SK-N-SH (cell line): ENCODE results near the gene OR1J2. TPM values are rescaled to one million over a fixed set of nuclear protein-coding genes. Genes with fewer than 3 reads are reported as not detected.

ENCODE experiments used
- polyA plus RNA-seq, 3 experiments: library from polyadenylated mRNA; depleted of rRNA; stranded (reverse); fragments of >200 nt; gene quantifications; 2 replicates each; pipeline ENCODE4 v1.2.3, GENCODE V29; 2012

OR1J2 gene
- polyA plus RNA-seq, 1 of the 3 experiments (the other 2 are of a cell fraction): not detected

Other genes starting within 250 kb of the OR1J2 start
- gene RBM18, start 246.0 kb upstream of the OR1J2 start, polyA plus RNA-seq (2012; rRNA removed): 8.2 and 13.1 TPM in 2 replicates
- 35.1 and 50.6 TPM in 2 replicates for gene MRRF, start 245.9 kb upstream of the OR1J2 start, polyA plus RNA-seq (2012; rRNA removed)
- 4.0 and 5.4 TPM in 2 replicates for gene PTGS1, start 139.8 kb upstream of the OR1J2 start, polyA plus RNA-seq (2012; rRNA removed)
- gene OR1J1, start 32.9 kb upstream of the OR1J2 start, polyA plus RNA-seq (2012; rRNA removed): not detected in 2 replicates
- gene OR1J4, start 8.3 kb downstream of the OR1J2 start, polyA plus RNA-seq (2012; rRNA removed): 0.07 and 0.13 TPM in 2 replicates
- not detected in 2 replicates for gene OR1N1, start 16.5 kb downstream of the OR1J2 start, polyA plus RNA-seq (2012; rRNA removed)
- gene OR1N2, start 42.3 kb downstream of the OR1J2 start, polyA plus RNA-seq (2012; rRNA removed): not detected in 2 replicates
- gene OR1L8, start 72.6 kb downstream of the OR1J2 start, polyA plus RNA-seq (2012; rRNA removed): 0.05 and 0.07 TPM in 2 replicates
- gene OR1Q1, start 103.9 kb downstream of the OR1J2 start, polyA plus RNA-seq (2012; rRNA removed): 0.10 and 0.29 TPM in 2 replicates
- gene OR1B1, start 146.8 kb downstream of the OR1J2 start, polyA plus RNA-seq (2012; rRNA removed): not detected in 2 replicates
- gene OR1L1, start 150.9 kb downstream of the OR1J2 start, polyA plus RNA-seq (2012; rRNA removed): not detected in 2 replicates
- not detected in 2 replicates for gene OR1L3, start 164.3 kb downstream of the OR1J2 start, polyA plus RNA-seq (2012; rRNA removed)
- gene OR1L4, start 213.2 kb downstream of the OR1J2 start, polyA plus RNA-seq (2012; rRNA removed): not detected in 2 replicates
- gene OR1L6, start 231.5 kb downstream of the OR1J2 start, polyA plus RNA-seq (2012; rRNA removed): not detected in 2 replicates